H1 (cell line): ENCODE measurements around the gene PTGES3L. TPM values are rescaled to one million over a fixed set of nuclear protein-coding genes. Genes with fewer than 3 reads are reported as not detected.

Experiments used
- CTCF ChIA-PET: fragments of 300-600 bp; sonication (Branson Sonifier 250); formaldehyde crosslinking; loops from one replicate; lab custom pipeline; 2021; ENCODE audit not compliant: partially characterized antibody; lab: Charles Lee
- POLR2A ChIA-PET: fragments of 300-600 bp; sonication (Branson Sonifier 250); formaldehyde crosslinking; loops from one replicate; lab custom pipeline; 2021; ENCODE audit warnings: inconsistent platforms; ENCODE audit not compliant: partially characterized antibody; lab: Charles Lee
- DNase-seq, 2 experiments: peaks; one replicate each; pipeline versions ENCODE4 v3.0.0 to v3.0.0-alpha.2; 2010 to 2022; ENCODE audit warnings: low spot score in 2 of 2, low read depth in 1 of 2, mixed read lengths in 1 of 2
- FAIRE-seq: peaks from 2 replicates; lab custom pipeline; 2011; peaks lifted over from hg19 to GRCh38; lab: Jason Lieb, UNC
- H2AFZ ChIP-seq: 2 replicates; pipeline ENCODE4 v1.8.1; 2012; ENCODE audit warnings: low read length, inconsistent platforms
- H2AK5ac ChIP-seq: 2 replicates; pipeline ENCODE4 v1.6.1; 2013; ENCODE audit warnings: low read depth, low read length
- H2BK120ac ChIP-seq: replicated peaks from 2 replicates; pipeline ENCODE3; 2013; ENCODE audit warnings: low read depth, low read length, inconsistent platforms
- H2BK12ac ChIP-seq: 2 replicates; pipeline ENCODE4 v1.6.1; 2013; ENCODE audit warnings: low read depth, low read length
- H2BK15ac ChIP-seq: 2 replicates; pipeline ENCODE4 v1.6.1; 2013; ENCODE audit warnings: low read length
- H2BK20ac ChIP-seq: 2 replicates; pipeline ENCODE4 v1.6.1; 2013; ENCODE audit warnings: low read length
- H2BK5ac ChIP-seq: 2 replicates; pipeline ENCODE4 v1.6.1; 2013; ENCODE audit warnings: low read depth, low read length
- H3K14ac ChIP-seq: 2 replicates; pipeline ENCODE4 v1.6.1; 2013; ENCODE audit warnings: inconsistent platforms; ENCODE audit not compliant: insufficient read length
- H3K18ac ChIP-seq: 2 replicates; pipeline ENCODE4 v1.6.1; 2013; ENCODE audit warnings: low read length; ENCODE audit errors: extremely low read depth
- H3K23ac ChIP-seq: 2 replicates; pipeline ENCODE4 v1.6.1; 2013; ENCODE audit warnings: inconsistent platforms; ENCODE audit not compliant: insufficient read length
- H3K23me2 ChIP-seq: 2 replicates; pipeline ENCODE4 v1.6.1; 2013; ENCODE audit warnings: low read depth, low read length
- H3K27ac ChIP-seq: 2 replicates; pipeline ENCODE4 v1.6.1; 2011; ENCODE audit warnings: low read depth, low read length, inconsistent platforms
- H3K27me3 ChIP-seq, 4 experiments: replicated peaks in 1 of 4; 1 replicate in 1 of 4; 2 replicates in 3 of 4; pipeline versions ENCODE4 v1.6.1 to v1.8.1; 2011 to 2013; ENCODE audit warnings: low read length in 3 of 4, mild to moderate bottlenecking in 3 of 4, inconsistent platforms in 2 of 4, mixed read lengths in 2 of 4, moderate library complexity in 1 of 4; ENCODE audit not compliant: control insufficient read depth in 3 of 4, insufficient read depth in 3 of 4; ENCODE audit errors: extremely low read depth in 1 of 4
- H3K36me3 ChIP-seq, 4 experiments: 2 replicates each; pipeline versions ENCODE4 v1.6.1 to v1.8.1; 2011 to 2013; ENCODE audit warnings: mild to moderate bottlenecking in 4 of 4, low read length in 3 of 4, moderate library complexity in 2 of 4, control low read depth in 1 of 4, inconsistent platforms in 1 of 4; ENCODE audit not compliant: insufficient read depth in 4 of 4, control insufficient read depth in 2 of 4
- H3K4ac ChIP-seq: replicated peaks from 2 replicates; pipeline ENCODE3; 2013; ENCODE audit warnings: low read length, low read depth, mixed read lengths, inconsistent platforms; ENCODE audit not compliant: insufficient read length
- H3K4me1 ChIP-seq, 4 experiments: replicated peaks in 1 of 4; 1 replicate in 1 of 4; 2 replicates in 3 of 4; pipeline versions ENCODE4 v1.6.1 to v1.8.1; 2011 to 2013; ENCODE audit warnings: low read length in 3 of 4, inconsistent platforms in 2 of 4, mixed read lengths in 1 of 4; ENCODE audit not compliant: insufficient read depth in 4 of 4, control insufficient read depth in 3 of 4
- H3K4me2 ChIP-seq, 2 experiments: 2 replicates each; pipeline versions ENCODE4 v1.6.1 to v1.8.1; 2011 to 2013; ENCODE audit warnings: low read depth in 2 of 2, low read length in 2 of 2, control low read depth in 1 of 2, inconsistent platforms in 1 of 2, mild to moderate bottlenecking in 1 of 2; ENCODE audit not compliant: insufficient read depth in 1 of 2
- H3K4me3 ChIP-seq, 4 experiments: fragments of 200-600, 300-600 bp in 1 of 4; sonication (generic), shearing (Covaris generic), sonication (Bioruptor Twin) in 1 of 4; 2 replicates each; pipeline versions ENCODE4 v1.5.1 to v1.8.1; 2011 to 2016; ENCODE audit warnings: low read length in 4 of 4, low read depth in 3 of 4, control low read depth in 2 of 4, inconsistent platforms in 2 of 4, mild to moderate bottlenecking in 2 of 4, mixed read lengths in 1 of 4, moderate library complexity in 1 of 4; ENCODE audit not compliant: insufficient read depth in 2 of 4; ENCODE audit errors: extremely low read depth in 1 of 4
- H3K56ac ChIP-seq: replicated peaks from 2 replicates; pipeline ENCODE3; 2013; ENCODE audit warnings: low read depth, mild to moderate bottlenecking, mixed read lengths, low read length, inconsistent platforms; ENCODE audit not compliant: insufficient read length
- H3K79me1 ChIP-seq: 2 replicates; pipeline ENCODE4 v1.6.1; 2013; ENCODE audit warnings: low read depth, low read length, control low read depth
- H3K79me2 ChIP-seq, 2 experiments: 2 replicates each; pipeline versions ENCODE4 v1.6.1 to v1.8.1; 2012 to 2013; ENCODE audit warnings: low read length in 2 of 2, mild to moderate bottlenecking in 2 of 2, inconsistent platforms in 1 of 2; ENCODE audit not compliant: insufficient read depth in 2 of 2, control insufficient read depth in 1 of 2
- H3K9ac ChIP-seq, 4 experiments: replicated peaks in 1 of 4; 1 replicate in 1 of 4; 2 replicates in 3 of 4; pipeline versions ENCODE4 v1.6.1 to v1.8.1; 2011 to 2013; ENCODE audit warnings: low read depth in 3 of 4, low read length in 3 of 4, control low read depth in 2 of 4, mild to moderate bottlenecking in 2 of 4, moderate library complexity in 2 of 4, inconsistent platforms in 1 of 4; ENCODE audit errors: extremely low read depth in 1 of 4
- H3K9me3 ChIP-seq, 2 experiments: 2 replicates each; pipeline versions ENCODE4 v1.6.1 to v1.8.1; 2012 to 2013; ENCODE audit warnings: mild to moderate bottlenecking in 2 of 2, moderate library complexity in 2 of 2, control low read depth in 1 of 2, inconsistent platforms in 1 of 2, low read depth in 1 of 2, low read length in 1 of 2, mixed read lengths in 1 of 2; ENCODE audit not compliant: insufficient read depth in 2 of 2
- H4K20me1 ChIP-seq, 2 experiments: replicated peaks in 1 of 2; 2 replicates each; pipeline versions ENCODE3 to v1.8.1; 2011 to 2013; ENCODE audit warnings: inconsistent platforms in 2 of 2, low read length in 2 of 2, mild to moderate bottlenecking in 1 of 2; ENCODE audit not compliant: insufficient read depth in 2 of 2, control insufficient read depth in 1 of 2
- H4K5ac ChIP-seq: 2 replicates; pipeline ENCODE4 v1.6.1; 2013; ENCODE audit warnings: low read length, low read depth, mixed read lengths, inconsistent platforms; ENCODE audit not compliant: insufficient read length
- H4K8ac ChIP-seq: 2 replicates; pipeline ENCODE4 v1.8.0; 2013; ENCODE audit warnings: mild to moderate bottlenecking, moderate library complexity, low read length, inconsistent platforms; ENCODE audit not compliant: insufficient read depth; ENCODE audit errors: extremely low read depth
- H4K91ac ChIP-seq: replicated peaks from 2 replicates; pipeline ENCODE3; 2013; ENCODE audit warnings: low read length, mixed read lengths, inconsistent platforms; ENCODE audit not compliant: insufficient read length
- CHD1 ChIP-seq: IDR thresholded peaks from 2 replicates; pipeline ENCODE4 v1.6.1; 2012; ENCODE audit warnings: low read depth, low read length, improper control_type of control experiment
- GTF2F1 ChIP-seq: IDR thresholded peaks from 2 replicates; pipeline ENCODE4 v1.6.1; 2012; ENCODE audit warnings: low read depth, low read length, improper control_type of control experiment, borderline replicate concordance
- JUND ChIP-seq: IDR thresholded peaks from 2 replicates; pipeline ENCODE4 v1.6.1; 2011; ENCODE audit warnings: mild to moderate bottlenecking, improper control_type of control experiment, low read length
- KDM4A ChIP-seq: IDR thresholded peaks from one replicate; pipeline ENCODE4 v1.7.1; 2012; ENCODE audit warnings: low read depth, mild to moderate bottlenecking, moderate library complexity, low read length, inconsistent platforms; ENCODE audit not compliant: severe bottlenecking
- MAFK ChIP-seq: IDR thresholded peaks from 2 replicates; pipeline ENCODE4 v1.6.1; 2012; ENCODE audit warnings: low read depth, mild to moderate bottlenecking, improper control_type of control experiment, low read length
- POLR2A ChIP-seq, 2 experiments: IDR thresholded peaks; 1 replicate in 1 of 2; 2 replicates in 1 of 2; pipeline ENCODE4 v1.6.1; 2011; ENCODE audit warnings: low read depth in 2 of 2, low read length in 2 of 2, mild to moderate bottlenecking in 2 of 2; ENCODE audit errors: control extremely low read depth in 1 of 2
- RFX5 ChIP-seq: IDR thresholded peaks from 2 replicates; pipeline ENCODE4 v1.6.1; 2011; ENCODE audit warnings: low read depth, low read length, improper control_type of control experiment, borderline replicate concordance
- SIX5 ChIP-seq: IDR thresholded peaks from 2 replicates; pipeline ENCODE4 v1.6.1; 2011; ENCODE audit warnings: mild to moderate bottlenecking, low read depth, low read length
- SP2 ChIP-seq: IDR thresholded peaks from 2 replicates; pipeline ENCODE4 v1.6.1; 2012; ENCODE audit warnings: mild to moderate bottlenecking, low read length, inconsistent platforms
- WGBS, 2 experiments: shearing (Covaris generic) in 1 of 2; methylation state at CpG; one replicate each; pipeline versions ENCODE4 v1.1.6 to v1.1.7; 2013 to 2015; ENCODE audit warnings: low lambda C conversion rate in 2 of 2, mixed read lengths in 2 of 2, inconsistent platforms in 1 of 2, low coverage in 1 of 2, missing lambda C conversion rate in 1 of 2; ENCODE audit not compliant: insufficient replicate concordance in 2 of 2, insufficient coverage in 1 of 2, insufficient read length in 1 of 2; ENCODE audit errors: extremely low coverage in 1 of 2, missing lambda C conversion rate in 1 of 2; 5-methylcytosine and 5-hydroxymethylcytosine counted together
- polyA plus RNA-seq, 7 experiments: library from polyadenylated mRNA; depleted of rRNA in 3 of 7; stranded (reverse) in 5 of 7; unstranded in 2 of 7; fragments of >200 nt in 5 of 7; fragments of 200-250 nt in 2 of 7; gene quantifications; 1 replicate in 5 of 7; 2 replicates in 1 of 7; 4 replicates in 1 of 7; pipeline versions ENCODE4 v1.2.1 to v1.2.3, GENCODE V29; 2011 to 2013; ENCODE audit warnings: missing spikeins in 2 of 7, mixed read lengths in 2 of 7
- total RNA-seq: library from RNA; stranded (reverse); fragmentation: NEBNext Ultra II Directional; extraction: Animal tissue kit (Norgen Biotek cat#: 25700); gene quantifications from 2 replicates; pipeline ENCODE4 v1.2.1, GENCODE V29; 2021
- TF ChIP-seq, protein P1 (sequence below): IDR thresholded peaks from 2 replicates; pipeline ENCODE4 v1.6.1; 2012; ENCODE audit warnings: low read length, inconsistent platforms
- TF ChIP-seq, protein P2 (sequence below): IDR thresholded peaks from 2 replicates; pipeline ENCODE4 v1.6.1; 2011; ENCODE audit warnings: low read depth, mild to moderate bottlenecking, low read length; ENCODE audit not compliant: insufficient read depth

Gene PTGES3L
- total and polyA plus RNA-seq, 2 of the 8 experiments (the other 6 are each of a cell fraction or from before 2014, with no cell fraction given), result 3.0 to 3.6 TPM

DNA sequence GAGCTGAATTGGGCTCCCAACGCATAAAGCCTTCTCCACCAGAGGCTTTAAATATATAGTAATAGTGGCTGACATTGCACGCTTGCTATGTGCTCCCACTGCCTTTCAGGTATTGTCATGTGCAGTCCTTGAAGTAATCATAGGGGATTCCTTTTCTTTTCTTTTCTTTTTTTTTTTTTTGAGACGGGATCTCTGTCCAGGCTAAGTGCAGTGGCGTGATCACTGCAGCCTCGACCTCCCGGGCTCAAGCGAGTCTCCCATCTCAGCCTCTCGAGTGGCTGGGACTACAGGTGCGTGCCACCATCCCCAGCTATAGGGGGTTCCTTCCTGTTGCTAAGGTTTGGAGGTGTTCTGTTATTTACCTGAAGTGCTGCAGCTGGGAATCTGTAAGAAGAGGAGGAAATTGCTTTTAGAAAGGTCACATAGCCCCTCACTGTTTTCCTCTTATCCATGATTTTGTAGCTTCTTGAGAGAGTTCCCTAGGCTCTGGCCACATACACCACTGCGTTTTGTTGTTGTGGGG lies 19.2 kb upstream of the PTGES3L start:
- Histone ChIP-seq H2BK20ac (no peak overlapping the region), H3K18ac (peak overlapping the region; percentile 62), H3K4me2 (peak overlapping the region; percentile 84 to 96), H3K23ac (no peak overlapping the region), H2BK15ac (no peak overlapping the region), H3K27me3 (no peaks in the 10 kb centered on the region), H3K56ac (no peak overlapping the region), H2AK5ac (peak overlapping the region; percentile 84), H3K36me3 (peaks cover 18 to 44% (median 33%) of the 10 kb centered on the region in 4 experiments), H4K91ac (no peak overlapping the region), H2BK12ac (no peak overlapping the region; the same call in 1 of the 2 replicates), H2AFZ (no peak overlapping the region), H3K79me2 (peaks cover 11 to 20% of the 10 kb centered on the region in 2 experiments), H4K8ac (no peak overlapping the region), H3K27ac (peak overlapping the region; percentile 84), H2BK120ac (no peak overlapping the region), H3K9ac (peak overlapping the region; percentile 93 to 98 (median 96)), H3K79me1 (peaks cover 2% of the 10 kb centered on the region; the same call in 1 of the 2 replicates), H3K23me2 (peaks cover 7% of the 10 kb centered on the region), H3K9me3 (no peaks in the 10 kb centered on the region), H3K4me1 (peaks cover 3 to 12% (median 4%) of the 10 kb centered on the region in 4 experiments; a peak in 6 of 7 replicates), H3K4ac (no peak overlapping the region), H4K5ac (no peak overlapping the region), H3K14ac (no peak overlapping the region), H4K20me1 (peaks cover 4 to 10% of the 10 kb centered on the region in 2 experiments), H3K4me3 (peak overlapping the region; percentile 83 to 100 (median 91)), H2BK5ac (peak overlapping the region; percentile 97)
- no peak for DNase-seq
- FAIRE-seq, result no peak
- ChIA-PET CTCF (interaction anchor here (0.6 to 2.7 kb wide), 9 partner anchors 12 to 201 kb away, joined by 3 to 20 read pairs (median 4); partner anchors contain the start of gene PTGES3L), POLR2A (interaction anchor here (0.7 to 8.2 kb wide), 39 partner anchors 8 to 369 kb away, joined by 3 to 123 read pairs (median 5); partner anchors contain the start of genes AARSD1, BECN1, BRCA1 and IFI35)
- 10% methylated on average over 10 of the region's 10 CpGs; no CpG with 5 or more reads in 1 of the 2 experiments for WGBS, 2 experiments
- TF ChIP-seq CHD1 (no peak), MAFK (no peak), KDM4A (no peak), SIX5 (no peak), POLR2A (IDR thresholded peaks at IDR 0.05; ENCODE audit: control extremely low read depth in 1 of 2, low read depth in 2 of 2, low read length in 2 of 2) (no peak), JUND (no peak), SP2 (no peak), GTF2F1 (no peak), RFX5 (no peak)
- TF ChIP-seq, protein P1, sequence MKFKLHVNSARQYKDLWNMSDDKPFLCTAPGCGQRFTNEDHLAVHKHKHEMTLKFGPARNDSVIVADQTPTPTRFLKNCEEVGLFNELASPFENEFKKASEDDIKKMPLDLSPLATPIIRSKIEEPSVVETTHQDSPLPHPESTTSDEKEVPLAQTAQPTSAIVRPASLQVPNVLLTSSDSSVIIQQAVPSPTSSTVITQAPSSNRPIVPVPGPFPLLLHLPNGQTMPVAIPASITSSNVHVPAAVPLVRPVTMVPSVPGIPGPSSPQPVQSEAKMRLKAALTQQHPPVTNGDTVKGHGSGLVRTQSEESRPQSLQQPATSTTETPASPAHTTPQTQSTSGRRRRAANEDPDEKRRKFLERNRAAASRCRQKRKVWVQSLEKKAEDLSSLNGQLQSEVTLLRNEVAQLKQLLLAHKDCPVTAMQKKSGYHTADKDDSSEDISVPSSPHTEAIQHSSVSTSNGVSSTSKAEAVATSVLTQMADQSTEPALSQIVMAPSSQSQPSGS, result no peak
- TF ChIP-seq, protein P2, sequence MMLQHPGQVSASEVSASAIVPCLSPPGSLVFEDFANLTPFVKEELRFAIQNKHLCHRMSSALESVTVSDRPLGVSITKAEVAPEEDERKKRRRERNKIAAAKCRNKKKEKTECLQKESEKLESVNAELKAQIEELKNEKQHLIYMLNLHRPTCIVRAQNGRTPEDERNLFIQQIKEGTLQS, result no peak
